Mononuclear cell (primary cell): ENCODE measurements around the gene KLHDC2. TPM values are rescaled to one million over a fixed set of nuclear protein-coding genes. Genes with fewer than 3 reads are reported as not detected.

ENCODE experiments used
- H3K27me3 ChIP-seq: 2 replicates; pipeline ENCODE4 v1.6.0; 2011; ENCODE audit warnings: low read length, control low read depth; ENCODE audit not compliant: insufficient read depth
- H3K4me1 ChIP-seq: 2 replicates; pipeline ENCODE4 v1.5.1; 2011; ENCODE audit warnings: mild to moderate bottlenecking, low read length, control low read depth; ENCODE audit not compliant: insufficient read depth
- H3K4me3 ChIP-seq: 2 replicates; pipeline ENCODE4 v1.5.1; 2011; ENCODE audit warnings: mild to moderate bottlenecking, low read length, moderate library complexity
- H3K9me3 ChIP-seq: 2 replicates; pipeline ENCODE4 v1.5.1; 2011; ENCODE audit warnings: low read depth, mild to moderate bottlenecking, control low read depth, low read length
- total RNA-seq: library from RNA; depleted of rRNA; stranded (reverse); fragments of >200 nt; gene quantifications from one replicate; pipeline ENCODE4 v1.2.3, GENCODE V29; 2012

The KLHDC2 gene
- total RNA-seq, 1 donor: 116 TPM

DNA sequence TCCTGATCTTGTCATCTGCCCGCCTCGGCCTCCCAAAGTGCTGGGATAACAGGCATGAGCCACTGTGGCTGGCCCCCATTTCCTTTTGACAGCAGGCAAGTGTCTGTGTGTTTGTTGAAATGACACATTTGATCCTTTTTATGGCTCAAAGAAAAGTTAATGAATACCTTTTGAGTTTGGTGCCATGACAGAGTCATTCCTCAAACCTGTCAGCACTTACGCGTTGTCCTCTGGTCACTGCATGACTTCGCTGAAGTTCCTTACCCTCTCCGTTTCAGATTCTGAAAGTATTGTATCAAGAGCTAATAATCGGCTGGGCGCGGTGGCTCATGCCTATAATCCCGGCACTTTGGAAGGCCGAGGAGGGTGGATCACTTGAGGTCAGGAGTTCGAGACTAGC lies 52.2 kb downstream of the KLHDC2 start:
- H3K4me3 ChIP-seq: no peak overlapping the region
- no peaks in the 10 kb centered on the region for H3K27me3 ChIP-seq
- H3K4me1 ChIP-seq: no peaks in the 10 kb centered on the region
- no peaks in the 10 kb centered on the region for H3K9me3 ChIP-seq

DNA sequence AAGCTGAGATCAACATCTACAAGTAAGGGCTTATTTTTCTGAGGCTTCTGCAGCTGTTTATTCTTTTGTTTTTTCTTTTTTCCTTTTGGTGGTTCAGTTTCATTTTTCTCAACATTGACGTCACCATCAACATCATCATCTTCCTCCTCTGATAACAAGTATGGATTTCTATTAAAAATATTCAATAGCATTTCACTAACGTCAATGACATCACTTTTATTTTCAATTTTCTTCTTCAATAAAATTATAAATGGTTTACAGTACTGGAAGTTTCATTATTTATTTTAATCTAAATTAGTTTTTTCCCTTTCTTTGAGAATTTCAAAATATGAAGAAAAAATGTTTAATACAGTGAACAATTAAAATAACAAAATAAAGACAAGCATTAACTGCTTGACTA lies 60.7 kb downstream of the KLHDC2 start:
- no peak overlapping the region for H3K4me3 ChIP-seq
- H3K4me1 ChIP-seq: no peaks in the 10 kb centered on the region
- H3K27me3 ChIP-seq: no peaks in the 10 kb centered on the region
- H3K9me3 ChIP-seq: no peaks in the 10 kb centered on the region

Other genes starting within 250 kb of the KLHDC2 start
- gene RPS29, start 181.8 kb upstream of the KLHDC2 start, total RNA-seq: 7,710 TPM
- gene LRR1, start 169.2 kb upstream of the KLHDC2 start, total RNA-seq: 10.8 TPM
- 324 TPM for gene RPL36AL, start 147.5 kb upstream of the KLHDC2 start, total RNA-seq
- 37.0 TPM for gene MGAT2, start 147.4 kb upstream of the KLHDC2 start, total RNA-seq
- gene DNAAF2, start 132.9 kb upstream of the KLHDC2 start, total RNA-seq: 8.3 TPM
- 3.1 TPM for gene POLE2, start 79.9 kb upstream of the KLHDC2 start, total RNA-seq
- gene KLHDC1, start 75.0 kb upstream of the KLHDC2 start, total RNA-seq: 14.9 TPM
- 166 TPM for gene NEMF, start 84.6 kb downstream of the KLHDC2 start, total RNA-seq
- gene ARF6, start 124.9 kb downstream of the KLHDC2 start, total RNA-seq: 92.5 TPM